Parathyroid adenoma (tissue), 2 donors: ENCODE data around the gene MTHFSD.

Source experiments
- H2AFZ ChIP-seq: fragments of 300-600 bp; sonication (generic); one replicate; pipeline ENCODE4 v1.7.0; 2017; ENCODE audit warnings: antibody characterized with exemption, mild to moderate bottlenecking
- H3K27ac ChIP-seq: fragments of 300-600 bp; sonication (generic); one replicate; pipeline ENCODE4 v1.7.0; 2017
- H3K27me3 ChIP-seq: fragments of 300-600 bp; sonication (generic); one replicate; pipeline ENCODE4 v1.7.0; 2017; ENCODE audit warnings: low read length; ENCODE audit not compliant: control insufficient read depth, insufficient read depth
- H3K36me3 ChIP-seq: fragments of 300-600 bp; sonication (generic); one replicate; pipeline ENCODE4 v1.7.0; 2017; ENCODE audit warnings: low read length; ENCODE audit not compliant: control insufficient read depth, insufficient read depth
- H3K4me1 ChIP-seq: fragments of 300-600 bp; sonication (generic); one replicate; pipeline ENCODE4 v1.7.0; 2017; ENCODE audit warnings: control low read depth
- H3K4me2 ChIP-seq: fragments of 300-600 bp; sonication (generic); one replicate; pipeline ENCODE4 v1.7.0; 2017; ENCODE audit warnings: low read length
- H3K4me3 ChIP-seq: fragments of 300-600 bp; sonication (generic); one replicate; pipeline ENCODE4 v1.7.0; 2017; ENCODE audit warnings: low read depth, low read length
- H3K79me2 ChIP-seq: fragments of 300-600 bp; sonication (generic); one replicate; pipeline ENCODE4 v1.7.0; 2017; ENCODE audit warnings: control low read depth
- H3K9ac ChIP-seq: fragments of 300-600 bp; sonication (generic); one replicate; pipeline ENCODE4 v1.7.0; 2017; ENCODE audit warnings: mild to moderate bottlenecking
- H3K9me3 ChIP-seq: fragments of 300-600 bp; sonication (generic); one replicate; pipeline ENCODE4 v1.7.0; 2017; ENCODE audit warnings: low read length; ENCODE audit not compliant: control insufficient read depth
- TF ChIP-seq, protein P1 (sequence below): fragments of 300-600 bp; sonication (generic); IDR thresholded peaks from one replicate; pipeline ENCODE4 v1.7.0; 2017; ENCODE audit warnings: antibody characterized with exemption, mild to moderate bottlenecking
- donor health status: primary hyperparathyroidism.

Gene MTHFSD

DNA sequence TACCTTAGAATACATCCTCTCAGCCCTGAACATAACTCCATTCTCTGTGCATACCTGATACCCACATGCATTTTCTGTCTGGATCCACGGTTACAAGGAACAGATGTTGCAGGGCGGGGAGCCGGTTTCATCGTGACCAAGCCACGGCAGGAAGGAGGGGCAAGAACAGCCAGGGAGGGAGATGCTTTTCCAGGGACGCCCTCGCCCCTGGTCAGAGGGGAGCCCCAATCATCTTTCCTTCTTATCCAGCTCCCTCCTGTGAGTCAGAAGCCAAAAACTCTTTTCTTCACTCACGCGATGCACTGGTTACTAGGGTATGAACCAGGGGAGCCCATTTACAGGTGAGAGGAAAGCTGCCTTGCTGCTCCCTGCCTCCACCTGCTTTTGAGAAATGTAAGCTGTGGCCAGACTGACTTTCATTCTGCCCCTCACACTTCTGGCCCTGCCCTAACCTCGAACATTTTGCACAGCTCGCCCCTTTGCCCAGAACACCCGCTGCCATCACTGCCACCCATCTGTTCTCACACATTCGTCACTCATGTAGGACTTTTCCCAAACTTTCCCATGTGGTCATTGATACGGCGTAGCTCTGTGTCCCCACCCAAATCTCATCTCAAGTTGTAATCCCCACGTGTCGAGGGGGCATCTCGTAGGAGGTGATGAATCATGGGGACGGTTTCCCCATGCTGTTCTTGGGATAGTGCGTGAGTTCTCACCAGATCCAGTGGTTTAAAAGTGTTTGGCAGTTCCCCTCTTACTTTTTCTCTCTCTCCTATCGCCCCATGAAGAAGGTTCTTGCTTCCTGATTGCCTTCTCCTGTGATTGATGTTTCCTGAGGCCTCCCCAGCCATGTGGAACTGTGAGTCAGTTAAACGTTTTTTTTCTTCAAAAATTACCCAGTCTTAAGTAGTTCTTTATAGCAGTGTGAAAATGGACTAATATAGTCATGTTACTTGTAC is 43.9 kb upstream of the MTHFSD start:
- Histone ChIP-seq H3K27ac (no peak overlapping the region), H3K36me3 (no peaks in the 10 kb centered on the region), H3K4me3 (no peak overlapping the region), H3K9me3 (no peaks in the 10 kb centered on the region), H3K79me2 (no peaks in the 10 kb centered on the region), H3K4me2 (no peak overlapping the region), H3K4me1 (no peaks in the 10 kb centered on the region), H3K9ac (no peak overlapping the region), H3K27me3 (no peaks in the 10 kb centered on the region), H2AFZ (no peak overlapping the region)
- TF ChIP-seq, protein P1, sequence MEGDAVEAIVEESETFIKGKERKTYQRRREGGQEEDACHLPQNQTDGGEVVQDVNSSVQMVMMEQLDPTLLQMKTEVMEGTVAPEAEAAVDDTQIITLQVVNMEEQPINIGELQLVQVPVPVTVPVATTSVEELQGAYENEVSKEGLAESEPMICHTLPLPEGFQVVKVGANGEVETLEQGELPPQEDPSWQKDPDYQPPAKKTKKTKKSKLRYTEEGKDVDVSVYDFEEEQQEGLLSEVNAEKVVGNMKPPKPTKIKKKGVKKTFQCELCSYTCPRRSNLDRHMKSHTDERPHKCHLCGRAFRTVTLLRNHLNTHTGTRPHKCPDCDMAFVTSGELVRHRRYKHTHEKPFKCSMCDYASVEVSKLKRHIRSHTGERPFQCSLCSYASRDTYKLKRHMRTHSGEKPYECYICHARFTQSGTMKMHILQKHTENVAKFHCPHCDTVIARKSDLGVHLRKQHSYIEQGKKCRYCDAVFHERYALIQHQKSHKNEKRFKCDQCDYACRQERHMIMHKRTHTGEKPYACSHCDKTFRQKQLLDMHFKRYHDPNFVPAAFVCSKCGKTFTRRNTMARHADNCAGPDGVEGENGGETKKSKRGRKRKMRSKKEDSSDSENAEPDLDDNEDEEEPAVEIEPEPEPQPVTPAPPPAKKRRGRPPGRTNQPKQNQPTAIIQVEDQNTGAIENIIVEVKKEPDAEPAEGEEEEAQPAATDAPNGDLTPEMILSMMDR: no peak

DNA sequence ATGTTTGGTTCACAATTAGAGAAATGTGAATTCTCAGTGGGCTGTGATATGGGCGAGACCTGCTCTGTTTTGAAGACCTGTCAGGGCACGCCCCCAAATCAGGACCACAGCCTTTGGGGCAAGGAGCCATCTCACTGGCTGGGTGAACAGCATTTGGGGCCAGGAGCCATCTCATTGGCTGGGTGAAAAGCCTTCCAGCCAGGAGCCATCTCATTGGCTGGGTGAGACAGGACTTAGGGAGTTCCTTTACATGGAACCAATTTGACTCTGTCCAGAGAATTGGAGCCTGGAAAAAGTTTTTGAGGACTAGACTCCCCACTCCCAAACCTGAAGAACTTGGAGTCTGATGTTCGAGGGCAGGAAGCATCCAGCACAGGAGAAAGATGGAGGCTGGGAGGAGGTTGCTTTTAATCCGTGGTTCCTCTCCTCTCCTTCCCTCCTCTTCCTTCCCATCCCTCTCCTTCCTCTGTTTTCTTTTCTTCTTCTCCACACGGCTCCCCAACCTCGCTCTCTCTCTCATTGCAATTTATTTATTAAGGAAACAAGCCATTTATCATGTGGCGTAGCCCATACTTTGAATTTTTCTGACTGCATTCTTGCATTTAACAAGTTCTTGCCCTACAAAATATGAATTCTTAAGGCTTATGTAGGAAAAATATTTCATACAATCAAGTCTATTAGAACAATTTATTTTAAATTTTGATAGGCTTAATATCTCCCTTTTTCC is 43.0 kb upstream of the MTHFSD start:
- Histone ChIP-seq H3K4me2 (no peak overlapping the region), H3K36me3 (no peaks in the 10 kb centered on the region), H2AFZ (no peak overlapping the region), H3K79me2 (no peaks in the 10 kb centered on the region), H3K9me3 (no peaks in the 10 kb centered on the region), H3K27me3 (no peaks in the 10 kb centered on the region), H3K4me3 (no peak overlapping the region), H3K9ac (no peak overlapping the region), H3K4me1 (no peaks in the 10 kb centered on the region), H3K27ac (no peak overlapping the region)
- TF ChIP-seq, protein P1: no peak

DNA sequence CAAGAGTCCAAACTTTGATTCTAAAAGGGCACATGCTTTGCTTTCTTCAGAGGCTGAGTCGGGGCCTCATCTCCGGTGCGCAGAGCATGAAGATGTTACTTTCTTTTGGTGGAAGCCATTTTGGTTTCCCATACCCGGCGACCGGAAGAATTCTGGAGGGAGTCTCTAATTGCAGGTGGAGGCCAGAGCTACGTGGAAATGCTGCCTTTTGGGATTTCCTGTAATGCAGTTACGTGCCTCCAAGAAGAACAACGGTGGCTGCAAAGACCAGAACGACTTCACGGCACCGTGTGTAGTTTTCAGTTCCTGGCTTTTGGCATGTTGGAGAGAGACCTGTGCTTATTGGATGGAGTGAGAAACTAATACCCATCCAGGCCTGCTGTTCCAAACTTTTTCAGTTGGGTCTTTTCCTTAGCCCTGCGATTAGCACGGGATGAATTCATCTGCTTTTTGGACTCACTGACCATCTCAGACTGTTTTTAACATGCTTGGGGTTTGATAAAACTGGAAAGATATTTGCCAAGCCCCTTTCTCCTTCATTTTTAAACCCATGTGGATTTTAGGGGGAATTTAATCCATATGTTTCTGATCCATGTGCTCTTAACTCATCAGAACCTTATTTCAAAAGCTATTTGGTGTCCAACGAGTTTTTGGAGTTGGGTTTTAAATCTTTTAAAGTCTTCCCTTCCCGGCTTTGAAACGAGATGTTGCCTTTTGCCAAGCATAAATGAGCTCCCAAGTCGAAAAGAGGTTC is 42.3 kb upstream of the MTHFSD start:
- Histone ChIP-seq H2AFZ (no peak overlapping the region), H3K4me2 (no peak overlapping the region), H3K27me3 (no peaks in the 10 kb centered on the region), H3K4me1 (no peaks in the 10 kb centered on the region), H3K79me2 (no peaks in the 10 kb centered on the region), H3K9ac (no peak overlapping the region), H3K36me3 (no peaks in the 10 kb centered on the region), H3K27ac (no peak overlapping the region), H3K4me3 (no peak overlapping the region), H3K9me3 (no peaks in the 10 kb centered on the region)
- TF ChIP-seq, protein P1: no peak

DNA sequence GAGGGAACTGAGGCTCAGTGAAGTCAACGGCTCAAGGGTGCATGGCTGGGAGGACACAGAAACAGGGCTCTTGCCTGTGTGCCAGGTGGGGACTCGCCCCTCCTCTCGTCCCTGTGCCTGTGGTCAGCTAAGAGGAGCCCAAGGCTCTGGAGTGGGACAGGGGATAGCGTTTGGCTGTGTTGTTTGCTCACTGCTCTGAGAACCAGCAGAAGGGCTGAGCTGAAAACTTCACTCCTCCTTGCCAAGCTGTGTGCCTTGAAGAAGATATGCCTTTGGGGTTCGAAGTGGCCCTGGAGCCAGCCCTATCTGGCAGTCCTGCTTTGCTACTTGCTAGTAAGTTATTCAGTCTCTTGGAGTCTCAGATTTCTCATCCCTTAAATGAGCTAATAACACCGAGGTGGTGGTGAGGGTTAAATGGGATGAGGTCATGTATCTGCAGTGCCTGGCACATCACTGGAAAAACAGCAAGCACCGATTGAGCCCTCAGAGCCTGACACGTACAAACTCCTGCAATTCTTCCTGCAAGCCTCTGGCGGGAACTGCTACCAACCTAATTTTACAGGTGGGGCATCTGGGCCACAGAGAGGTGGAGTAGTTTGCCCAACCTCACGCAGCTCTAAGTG is 41.1 kb upstream of the MTHFSD start:
- no peaks in the 10 kb centered on the region for H3K27me3 ChIP-seq

More for the DNA sequence above, 41.1 kb upstream of the MTHFSD start:
- no peak overlapping the region for H2AFZ ChIP-seq
- no peaks in the 10 kb centered on the region for H3K79me2 ChIP-seq
- H3K27ac ChIP-seq: no peak overlapping the region
- H3K4me3 ChIP-seq: no peak overlapping the region
- no peaks in the 10 kb centered on the region for H3K9me3 ChIP-seq
- H3K4me2 ChIP-seq: no peak overlapping the region
- no peak overlapping the region for H3K9ac ChIP-seq
- TF ChIP-seq, protein P1: no peak
- H3K4me1 ChIP-seq: no peaks in the 10 kb centered on the region
- H3K36me3 ChIP-seq: no peaks in the 10 kb centered on the region
